ENCODE data around the gene CCR2.

DNA sequence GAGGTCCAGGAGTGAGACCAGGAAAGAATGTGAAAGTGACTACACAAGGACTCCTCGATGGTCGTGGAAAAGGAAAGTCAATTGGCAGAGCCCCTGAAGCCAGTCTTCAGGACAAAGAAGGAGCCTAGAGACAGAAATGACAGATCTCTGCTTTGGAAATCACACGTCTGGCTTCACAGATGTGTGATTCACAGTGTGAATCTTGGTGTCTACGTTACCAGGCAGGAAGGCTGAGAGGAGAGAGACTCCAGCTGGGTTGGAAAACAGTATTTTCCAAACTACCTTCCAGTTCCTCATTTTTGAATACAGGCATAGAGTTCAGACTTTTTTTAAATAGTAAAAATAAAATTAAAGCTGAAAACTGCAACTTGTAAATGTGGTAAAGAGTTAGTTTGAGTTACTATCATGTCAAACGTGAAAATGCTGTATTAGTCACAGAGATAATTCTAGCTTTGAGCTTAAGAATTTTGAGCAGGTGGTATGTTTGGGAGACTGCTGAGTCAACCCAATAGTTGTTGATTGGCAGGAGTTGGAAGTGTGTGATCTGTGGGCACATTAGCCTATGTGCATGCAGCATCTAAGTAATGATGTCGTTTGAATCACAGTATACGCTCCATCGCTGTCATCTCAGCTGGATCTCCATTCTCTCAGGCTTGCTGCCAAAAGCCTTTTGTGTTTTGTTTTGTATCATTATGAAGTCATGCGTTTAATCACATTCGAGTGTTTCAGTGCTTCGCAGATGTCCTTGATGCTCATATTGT lies 6.0 kb downstream of the CCR2 start:
- no peak for TF ChIP-seq POLR2A (IDR thresholded peaks at IDR 0.05; ENCODE audit: low read depth)
- TF ChIP-seq, protein P1, sequence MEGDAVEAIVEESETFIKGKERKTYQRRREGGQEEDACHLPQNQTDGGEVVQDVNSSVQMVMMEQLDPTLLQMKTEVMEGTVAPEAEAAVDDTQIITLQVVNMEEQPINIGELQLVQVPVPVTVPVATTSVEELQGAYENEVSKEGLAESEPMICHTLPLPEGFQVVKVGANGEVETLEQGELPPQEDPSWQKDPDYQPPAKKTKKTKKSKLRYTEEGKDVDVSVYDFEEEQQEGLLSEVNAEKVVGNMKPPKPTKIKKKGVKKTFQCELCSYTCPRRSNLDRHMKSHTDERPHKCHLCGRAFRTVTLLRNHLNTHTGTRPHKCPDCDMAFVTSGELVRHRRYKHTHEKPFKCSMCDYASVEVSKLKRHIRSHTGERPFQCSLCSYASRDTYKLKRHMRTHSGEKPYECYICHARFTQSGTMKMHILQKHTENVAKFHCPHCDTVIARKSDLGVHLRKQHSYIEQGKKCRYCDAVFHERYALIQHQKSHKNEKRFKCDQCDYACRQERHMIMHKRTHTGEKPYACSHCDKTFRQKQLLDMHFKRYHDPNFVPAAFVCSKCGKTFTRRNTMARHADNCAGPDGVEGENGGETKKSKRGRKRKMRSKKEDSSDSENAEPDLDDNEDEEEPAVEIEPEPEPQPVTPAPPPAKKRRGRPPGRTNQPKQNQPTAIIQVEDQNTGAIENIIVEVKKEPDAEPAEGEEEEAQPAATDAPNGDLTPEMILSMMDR (IDR thresholded peaks at IDR 0.05) = no peak
